GM13977 (cell line): Measurements from ENCODE around the gene SEZ6.

ENCODE experiments used
- DNase-seq: peaks from one replicate; pipeline ENCODE4 v3.0.0; 2012; ENCODE audit warnings: low spot score
- CTCF ChIP-seq: IDR thresholded peaks from 2 replicates; pipeline ENCODE4 v1.5.1; 2012; ENCODE audit warnings: mild to moderate bottlenecking, control low read depth; ENCODE audit not compliant: insufficient read depth; ENCODE audit errors: extremely low read depth, missing control alignments
- in situ Hi-C: fragments of 300-500 bp; cut with MboI; formaldehyde crosslinking; loops from one replicate; pipeline ENCODE4 v1.12.0; 2022; ENCODE audit warnings: low sequenced_read_pairs, low pct_unique_long_range_greater_than_20kb, mixed read lengths, inconsistent platforms; ENCODE audit not compliant: unreplicated experiment

SEZ6 gene

GRCh38 chr17:28957277-28957991, 48.4 kb downstream of the SEZ6 start:
- in situ Hi-C loops = no loop called here
- DNase-seq = no peak
- no peak for TF ChIP-seq CTCF

- in situ Hi-C loops = no loop called here
- no peak for TF ChIP-seq CTCF
- no peak for DNase-seq
Observed at GRCh38 chr17:28956861-28957260, 49.0 kb downstream of the SEZ6 start.

GRCh38 chr17:28956112-28956511, 49.7 kb downstream of the SEZ6 start:
- in situ Hi-C loops = no loop called here
- DNase-seq = no peak
- TF ChIP-seq CTCF = no peak

- in situ Hi-C loops = no loop called here
- no peak for TF ChIP-seq CTCF
- DNase-seq = no peak
Observed at GRCh38 chr17:28955408-28955807, 50.4 kb downstream of the SEZ6 start.

GRCh38 chr17:28954886-28955285, 50.9 kb downstream of the SEZ6 start:
- no peak for TF ChIP-seq CTCF
- no peak for DNase-seq
- in situ Hi-C loops = no loop called here

- DNase-seq = peak; percentile 60
- in situ Hi-C loops = no loop called here
- TF ChIP-seq CTCF = peak; percentile 78
Observed at GRCh38 chr17:28953444-28954118, 52.3 kb downstream of the SEZ6 start.
